ENCODE results near the gene CDNF. TPM values are rescaled to one million over a fixed set of nuclear protein-coding genes. Genes with fewer than 3 reads are reported as not detected.

CDNF gene
- polyA plus RNA-seq, 2 of the 4 experiments (the other 2 are of a cell fraction), result 1.6 to 2.0 TPM

GRCh38 chr10:14855453-14855852 lies 17.6 kb upstream of the CDNF start:
- H3K4me3 ChIP-seq, result no peak overlapping the region
- ChIA-PET CTCF (no interaction called here), POLR2A (no interaction called here)
- TF ChIP-seq NFE2L2 (conservative IDR thresholded peaks at IDR 0.05; ENCODE audit: low read length) (no peak), MYC (IDR thresholded peaks at IDR 0.05; ENCODE audit: borderline replicate concordance, low read length) (no peak), TP53 (CRISPR knock-in tag; IDR thresholded peaks at IDR 0.05) (no peak), RNF2 (IDR thresholded peaks at IDR 0.05; ENCODE audit: borderline replicate concordance, low read depth) (no peak), MAFK (IDR thresholded peaks at IDR 0.05; ENCODE audit: partially characterized antibody) (no peak), ELK1 (IDR thresholded peaks at IDR 0.05; ENCODE audit: low read depth, low read length) (no peak), JUN (IDR thresholded peaks at IDR 0.05) (no peak), FOSL2 (IDR thresholded peaks at IDR 0.05) (no peak), FOSL2 (CRISPR knock-in tag; IDR thresholded peaks at IDR 0.05) (no peak), FOXS1 (CRISPR knock-in tag; IDR thresholded peaks at IDR 0.05) (no peak), USF2 (IDR thresholded peaks at IDR 0.05) (no peak), TFCP2L1 (CRISPR knock-in tag; IDR thresholded peaks at IDR 0.05) (no peak), HOXB13 (CRISPR knock-in tag; IDR thresholded peaks at IDR 0.05; ENCODE audit: low read depth) (no peak), HDAC2 (IDR thresholded peaks at IDR 0.05) (no peak), EHMT2 (IDR thresholded peaks at IDR 0.05; ENCODE audit: low read depth) (no peak), CHD4 (IDR thresholded peaks at IDR 0.05; ENCODE audit: borderline replicate concordance) (no peak), PHF8 (IDR thresholded peaks at IDR 0.05; ENCODE audit: borderline replicate concordance, low read depth) (no peak), CEBPB (IDR thresholded peaks at IDR 0.05) (no peak)
- H3K4me2 ChIP-seq, result no peak overlapping the region
- no peak overlapping the region for H3K27ac ChIP-seq
- ATAC-seq (no peak), DNase-seq (ENCODE audit: low read depth in 1 of 2, low spot score in 1 of 2) (no peak), FAIRE-seq (peak; percentile 43)
- WGBS (ENCODE audit: missing lambda C conversion rate), result 91% methylated on average over 1 of the region's 1 CpG
- H3K4me1 ChIP-seq, result 0 out of 3 replicates have a peak, but pooled peaks cover 4% of the 10 kb centered on the region
- H3K9me3 ChIP-seq, result no peaks in the 10 kb centered on the region

GRCh38 chr10:14852236-14852635 lies 14.4 kb upstream of the CDNF start:
- ATAC-seq, result no peak
- no peaks in the 10 kb centered on the region for H3K4me1 ChIP-seq
- H3K27ac ChIP-seq, result no peak overlapping the region
- TF ChIP-seq HOXB5 (CRISPR knock-in tag; IDR thresholded peaks at IDR 0.05), result no peak
- TF ChIP-seq RAD21 (conservative IDR thresholded peaks at IDR 0.05 in 1 of 2, IDR thresholded peaks at IDR 0.05 in 1 of 2), result no peak
- TF ChIP-seq CHD2 (IDR thresholded peaks at IDR 0.05; ENCODE audit: low read length, partially characterized antibody), result no peak
- TF ChIP-seq GATA3 (IDR thresholded peaks at IDR 0.05; ENCODE audit: borderline replicate concordance), result no peak
- no peak for TF ChIP-seq CTCF (IDR thresholded peaks at IDR 0.05)
- no peak for TF ChIP-seq NFE2L2 (conservative IDR thresholded peaks at IDR 0.05; ENCODE audit: low read length)
- no peak for TF ChIP-seq EHMT2 (IDR thresholded peaks at IDR 0.05; ENCODE audit: low read depth)
- no peak for TF ChIP-seq FOSB (CRISPR knock-in tag; IDR thresholded peaks at IDR 0.05)
- TF ChIP-seq KDM5A (IDR thresholded peaks at IDR 0.05), result no peak
- TF ChIP-seq TFCP2L1 (CRISPR knock-in tag; IDR thresholded peaks at IDR 0.05), result no peak
- TF ChIP-seq KDM1A (IDR thresholded peaks at IDR 0.05; ENCODE audit: low read depth), result no peak
- TF ChIP-seq HMGXB4 (CRISPR knock-in tag; IDR thresholded peaks at IDR 0.05; ENCODE audit: borderline replicate concordance), result no peak
- DNase-seq (ENCODE audit: low read depth in 1 of 2, low spot score in 1 of 2), result no peak
- no peak overlapping the region for H3K4me3 ChIP-seq
- H3K9me3 ChIP-seq, result no peaks in the 10 kb centered on the region
- ChIA-PET CTCF (interaction anchor here (1.0 to 1.9 kb wide), 2 partner anchors 10 to 315 kb away, joined by 3 to 5 read pairs; no protein-coding TSS in a partner anchor), POLR2A (no interaction called here)
- FAIRE-seq, result no peak
- 93% methylated on average over 3 of the region's 3 CpGs for WGBS (ENCODE audit: missing lambda C conversion rate)
- no peak overlapping the region for H3K4me2 ChIP-seq
